GM03348 (cell line): ENCODE data around the gene PPP6R3.

Experiments
- DNase-seq: peaks from one replicate; pipeline ENCODE4 v3.0.0; 2012; ENCODE audit warnings: low spot score

PPP6R3 gene

GRCh38 chr11:68564261-68564660 is 103.7 kb downstream of the PPP6R3 start:
- DNase-seq = no peak

- DNase-seq = no peak
Measured at GRCh38 chr11:68565768-68566167, 105.2 kb downstream of the PPP6R3 start.

GRCh38 chr11:68567553-68567952 is 107.0 kb downstream of the PPP6R3 start:
- DNase-seq = no peak

DNA sequence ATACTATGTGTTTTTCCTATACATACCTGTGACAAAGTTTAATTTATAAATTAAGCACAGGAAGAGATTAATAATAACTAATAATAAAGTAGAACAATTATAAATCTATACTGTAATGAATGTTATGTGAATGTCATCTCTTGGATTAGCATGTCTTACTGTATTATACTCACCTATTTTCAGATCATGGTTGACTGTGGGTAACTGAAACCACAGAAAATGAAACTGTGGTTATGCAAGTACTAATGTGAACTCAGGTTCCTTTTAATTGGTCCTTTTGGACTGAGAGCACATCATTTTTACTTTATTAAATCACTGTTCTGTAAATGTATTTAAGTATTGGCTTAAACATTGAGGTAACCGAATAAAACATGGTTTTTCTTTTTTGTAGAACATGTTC is 108.8 kb downstream of the PPP6R3 start:
- no peak for DNase-seq

DNA sequence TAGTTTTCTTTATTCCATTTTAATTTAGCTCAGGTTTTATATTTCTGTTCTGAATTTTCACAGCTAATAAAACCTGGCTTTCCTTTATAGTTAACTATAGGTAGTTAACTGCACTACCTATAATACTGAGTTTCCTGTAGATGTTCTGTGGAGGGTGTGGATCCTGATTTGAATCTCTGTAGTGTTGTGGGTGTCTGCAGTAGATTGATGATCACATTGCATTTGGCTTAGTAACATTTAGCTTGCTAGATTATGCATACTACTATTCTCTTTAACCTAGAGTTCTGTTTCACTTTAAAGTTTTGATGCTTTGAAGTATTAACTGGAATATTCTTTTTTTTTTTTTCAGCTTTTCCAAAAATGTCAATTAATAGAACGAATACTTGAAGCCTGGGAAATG is 110.1 kb downstream of the PPP6R3 start:
- no peak for DNase-seq

- no peak for DNase-seq
Measured at GRCh38 chr11:68574308-68574707, 113.8 kb downstream of the PPP6R3 start.

DNA sequence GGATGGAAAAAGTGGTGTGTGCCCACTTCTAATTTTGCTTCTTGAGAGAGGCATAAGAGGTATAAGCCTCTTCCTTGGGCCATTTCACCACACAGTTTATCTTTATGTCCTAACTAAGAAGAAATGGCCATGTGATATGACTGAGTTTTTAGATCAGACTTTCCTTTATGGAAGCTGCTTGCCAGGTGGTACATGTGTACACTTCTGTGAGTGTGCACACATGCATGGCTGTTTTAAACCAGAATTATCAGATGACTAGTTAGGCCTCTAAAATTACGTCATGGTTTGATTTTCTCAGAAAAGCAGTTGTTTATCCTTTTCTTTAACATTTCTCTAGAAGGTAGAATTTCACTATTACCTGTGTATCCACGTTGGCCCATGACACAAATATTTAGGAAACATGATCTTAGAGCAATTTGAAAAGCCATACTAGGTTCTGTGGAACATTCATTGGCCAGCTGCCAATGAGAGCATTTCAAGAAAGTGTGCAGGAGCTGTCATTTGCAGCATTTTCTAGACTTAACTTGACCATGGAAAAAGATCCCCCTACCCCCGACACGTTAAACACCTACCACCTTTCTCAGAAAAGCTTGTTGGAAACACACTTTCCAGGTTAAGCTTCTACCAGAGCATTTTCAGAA is 114.6 kb downstream of the PPP6R3 start:
- DNase-seq = no peak

GRCh38 chr11:68579455-68579854 is 118.9 kb downstream of the PPP6R3 start:
- no peak for DNase-seq

DNA sequence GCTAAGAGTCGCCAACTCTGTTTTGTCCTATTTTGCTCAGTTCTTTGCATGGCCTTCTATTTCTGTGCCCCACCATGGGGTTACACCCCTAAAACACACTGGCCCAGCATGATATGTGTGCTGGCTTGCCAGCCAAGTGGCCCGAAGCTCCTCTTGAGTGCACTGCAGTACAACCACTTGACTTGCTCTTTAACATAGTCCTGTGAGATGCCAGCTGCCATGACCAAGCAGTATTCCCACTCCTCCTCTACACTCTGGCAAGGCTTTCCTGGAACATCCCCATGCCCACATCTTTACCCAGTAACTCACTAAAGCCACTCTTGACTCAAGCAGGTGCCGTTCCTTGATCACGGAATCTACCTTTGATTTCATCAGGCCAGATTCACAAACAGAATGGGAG is 120.9 kb downstream of the PPP6R3 start:
- no peak for DNase-seq

- no peak for DNase-seq
Measured at GRCh38 chr11:68581901-68582300, 121.3 kb downstream of the PPP6R3 start.

DNA sequence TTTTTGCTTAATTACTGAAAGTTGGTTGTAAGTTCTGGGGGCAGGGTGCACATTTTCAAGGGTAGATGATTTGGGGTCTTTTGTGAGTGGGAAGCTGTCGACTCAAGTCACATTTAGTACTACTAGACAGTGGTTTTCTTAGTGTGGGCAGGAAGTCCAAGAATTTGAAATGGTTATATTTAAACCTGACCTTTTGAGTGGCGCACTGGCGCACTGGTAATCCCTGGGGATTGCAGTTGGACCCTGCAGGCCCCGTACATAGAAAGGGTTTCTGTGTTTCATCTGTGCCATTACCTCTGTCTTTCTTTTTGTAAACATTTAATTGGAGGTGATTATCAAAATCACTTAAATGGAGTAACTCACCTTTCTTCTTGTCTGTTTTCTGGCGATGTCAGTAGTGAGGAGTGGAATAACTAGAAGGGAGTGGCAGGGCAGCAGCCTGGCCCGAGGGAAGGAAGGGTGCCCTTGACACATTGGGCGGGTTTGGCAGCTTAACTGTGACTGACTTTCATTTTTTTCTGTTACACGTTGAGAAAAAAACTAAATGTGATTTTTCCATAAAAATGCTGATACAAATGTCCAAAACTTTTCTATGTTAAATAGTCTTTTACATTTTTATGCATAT is 122.0 kb downstream of the PPP6R3 start:
- no peak for DNase-seq

DNA sequence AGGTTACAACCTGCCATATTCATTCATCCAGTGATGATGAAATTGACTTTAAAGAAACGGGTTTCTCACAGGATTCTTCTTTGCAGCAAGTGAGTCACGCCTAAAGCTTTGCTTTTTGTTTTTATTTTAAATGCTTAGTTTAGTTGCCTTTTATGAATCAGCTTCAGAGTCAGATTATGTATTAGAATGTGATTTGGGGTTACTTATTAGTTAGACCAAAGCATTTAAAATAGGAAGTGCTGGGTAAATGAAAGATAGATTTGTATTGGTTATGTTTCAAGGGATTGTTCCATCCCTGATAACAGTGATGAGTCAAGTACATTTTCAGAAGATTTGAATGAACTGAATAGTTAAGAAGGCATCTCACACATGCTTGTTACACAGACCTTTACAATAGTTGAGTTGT is 122.5 kb downstream of the PPP6R3 start:
- peak; percentile 38 for DNase-seq

DNA sequence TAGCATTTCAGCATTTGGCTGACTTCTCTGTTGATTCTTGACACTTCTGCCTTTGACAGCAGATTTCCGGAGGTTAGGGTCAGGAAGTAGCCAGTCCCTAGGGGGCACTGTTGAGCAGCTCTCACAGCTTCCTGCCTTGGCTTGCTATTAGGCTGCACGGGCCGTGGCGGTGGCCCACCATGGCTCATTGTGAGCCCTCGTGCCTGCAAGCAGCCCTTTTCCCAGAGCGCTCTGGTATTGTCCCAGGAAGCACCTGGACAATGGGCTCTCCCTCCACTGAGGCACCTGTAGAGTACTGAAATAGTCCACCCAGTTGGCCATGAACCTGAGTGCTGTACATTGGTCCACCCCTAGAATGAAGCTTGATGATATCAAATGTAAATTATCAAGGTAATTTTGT is 123.5 kb downstream of the PPP6R3 start:
- DNase-seq = peak; percentile 25

GRCh38 chr11:68584991-68585524 is 124.5 kb downstream of the PPP6R3 start:
- no peak for DNase-seq

GRCh38 chr11:68589547-68590216 is 129.1 kb downstream of the PPP6R3 start:
- DNase-seq = no peak

GRCh38 chr11:68591719-68592118 is 131.2 kb downstream of the PPP6R3 start:
- no peak for DNase-seq

DNA sequence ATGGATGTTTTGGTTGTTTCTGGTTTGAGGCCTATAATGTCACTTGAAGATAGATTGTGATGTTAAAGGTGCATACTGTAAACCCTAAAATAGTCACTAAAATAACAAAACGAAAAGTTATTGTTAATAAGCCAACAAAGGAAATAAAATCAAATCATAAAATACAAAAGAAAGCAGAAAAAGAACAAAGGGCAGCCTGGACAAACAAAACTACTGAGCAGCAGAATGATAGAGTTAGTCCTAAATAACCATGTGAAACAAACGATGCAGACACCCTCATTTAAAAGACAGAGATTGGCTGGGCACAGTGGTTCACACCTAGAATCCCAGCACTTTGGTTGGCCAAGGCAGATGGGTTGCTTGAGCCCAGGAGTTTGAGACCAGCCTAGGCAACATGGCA is 132.9 kb downstream of the PPP6R3 start:
- no peak for DNase-seq

GRCh38 chr11:68594123-68594522 is 133.6 kb downstream of the PPP6R3 start:
- DNase-seq = no peak

DNA sequence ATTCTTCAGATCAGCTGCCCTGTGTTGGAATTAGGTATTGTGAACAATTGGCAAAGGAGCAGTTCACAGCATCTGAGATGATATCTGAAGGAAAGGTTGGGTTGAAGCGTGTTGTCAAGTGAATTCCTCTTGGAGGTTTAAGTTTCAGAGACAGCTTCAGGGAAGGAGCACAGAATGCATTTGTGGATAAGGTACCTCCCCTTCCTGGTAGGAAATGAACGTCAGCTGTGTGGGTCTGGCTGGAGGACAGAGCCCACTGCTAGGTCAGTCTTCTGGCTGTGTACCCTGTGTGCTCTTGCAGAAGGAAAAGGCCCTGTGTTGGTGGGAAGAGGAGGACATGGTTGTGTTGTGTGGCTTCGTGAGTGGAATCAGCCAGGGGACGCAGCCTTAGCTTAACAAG is 135.7 kb downstream of the PPP6R3 start:
- DNase-seq = no peak

- peak; percentile 77 for DNase-seq
Measured at GRCh38 chr11:68598816-68599653, 138.5 kb downstream of the PPP6R3 start.

GRCh38 chr11:68601147-68601546 is 140.6 kb downstream of the PPP6R3 start:
- no peak for DNase-seq

DNA sequence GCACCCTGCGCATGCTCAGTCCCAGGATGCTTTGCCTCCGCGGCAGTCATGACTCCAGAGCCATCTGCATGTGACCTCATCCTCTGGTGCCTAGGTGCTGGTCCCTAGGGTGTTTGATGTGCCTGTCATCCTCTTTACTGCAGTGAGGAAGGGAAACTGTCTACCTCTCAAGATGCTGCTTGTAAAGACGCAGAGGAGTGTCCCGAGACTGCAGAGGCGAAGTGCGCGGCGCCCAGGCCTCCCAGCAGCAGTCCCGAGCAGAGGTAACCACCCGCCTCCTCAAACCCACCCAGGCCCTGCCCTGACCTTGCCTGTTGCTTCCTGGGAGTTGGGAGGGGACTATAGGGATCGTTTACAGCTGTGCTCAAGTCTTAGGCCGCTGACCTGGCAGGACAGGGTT is 149.2 kb downstream of the PPP6R3 start:
- DNase-seq = no peak
